Measurements from ENCODE around the gene C2orf49.

C2orf49 gene

DNA sequence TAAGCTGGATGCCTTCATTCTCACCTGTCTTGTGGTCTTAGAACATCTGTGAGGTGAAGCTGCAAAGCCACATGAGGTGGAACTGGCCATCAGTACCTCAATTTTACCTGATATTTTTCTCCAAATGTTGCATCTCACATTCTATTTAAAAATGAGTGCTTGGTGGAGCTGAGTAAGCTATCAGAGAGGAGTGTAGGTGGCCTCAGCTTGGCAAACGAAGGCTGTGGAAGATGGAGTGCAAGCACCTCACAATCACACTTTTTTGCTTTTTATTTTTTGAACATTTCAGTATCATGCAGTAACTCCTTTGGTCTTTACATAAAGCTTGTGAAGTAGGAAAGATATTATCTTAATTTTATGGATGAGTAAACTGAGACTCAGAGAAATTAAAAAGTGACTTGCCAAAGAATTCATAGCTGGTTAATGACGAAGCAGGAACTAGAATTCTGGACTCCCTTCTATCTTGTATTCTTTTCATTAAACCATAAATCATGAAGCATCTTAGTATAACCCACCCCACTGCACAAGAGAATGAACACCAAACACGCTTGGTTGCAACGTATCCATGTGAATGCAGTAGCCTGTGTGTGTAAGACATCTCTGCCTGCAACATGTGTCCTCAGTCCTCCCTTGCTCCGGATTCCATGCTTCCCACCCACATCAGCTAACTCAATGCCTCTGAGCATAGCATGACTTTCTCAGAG lies 27.2 kb downstream of the C2orf49 start:
- no peak for DNase-seq

DNA sequence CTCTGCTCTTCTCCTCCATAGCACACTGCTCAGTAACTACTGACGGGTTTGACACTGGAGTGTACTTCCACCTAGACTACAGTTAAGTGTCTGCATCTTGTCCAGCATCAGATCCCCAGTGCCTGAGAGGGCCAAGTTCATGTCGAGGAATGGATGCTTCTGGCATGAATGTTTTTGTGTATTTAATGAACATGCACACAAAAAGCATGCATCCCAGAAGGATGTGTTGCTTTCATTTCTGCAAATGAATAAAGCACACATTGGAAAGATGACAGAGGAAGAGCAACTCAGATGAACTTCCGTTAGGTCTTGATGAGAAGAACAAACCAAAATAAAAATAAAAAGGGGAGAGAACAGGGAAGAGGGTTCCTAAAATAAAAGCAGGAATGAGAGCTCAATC lies 27.9 kb downstream of the C2orf49 start:
- no peak for DNase-seq

DNA sequence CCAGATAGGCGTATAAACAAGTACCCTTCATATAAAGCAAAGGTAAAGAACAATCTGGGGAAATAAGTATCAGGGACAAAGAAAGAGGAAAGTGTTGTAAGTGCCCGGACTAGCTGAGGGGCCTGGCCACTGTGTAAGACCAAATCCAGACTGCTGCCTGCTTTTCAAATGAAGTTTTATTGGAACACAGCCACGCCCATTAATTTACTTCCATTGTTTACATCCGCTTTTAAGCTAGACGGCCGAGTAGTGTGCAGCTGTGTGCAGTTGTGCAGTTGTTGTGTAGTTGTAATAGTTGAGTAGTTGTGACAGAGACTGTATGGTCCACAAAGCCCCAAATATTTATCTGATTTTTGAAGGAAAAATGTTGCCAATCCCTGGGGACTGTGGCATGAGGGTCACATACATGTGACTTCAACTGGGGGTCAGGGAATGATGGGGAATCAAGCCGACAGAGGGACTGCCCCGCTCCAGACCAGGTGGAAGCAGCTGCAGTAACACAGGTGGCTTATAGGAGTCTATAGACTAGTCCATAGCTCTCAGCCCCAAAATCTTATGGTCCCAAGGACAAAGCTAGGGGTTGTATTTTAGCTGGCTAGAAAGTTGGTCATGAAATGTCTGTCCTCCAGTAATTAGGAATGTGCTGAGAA lies 31.5 kb downstream of the C2orf49 start:
- no peak for DNase-seq

DNA sequence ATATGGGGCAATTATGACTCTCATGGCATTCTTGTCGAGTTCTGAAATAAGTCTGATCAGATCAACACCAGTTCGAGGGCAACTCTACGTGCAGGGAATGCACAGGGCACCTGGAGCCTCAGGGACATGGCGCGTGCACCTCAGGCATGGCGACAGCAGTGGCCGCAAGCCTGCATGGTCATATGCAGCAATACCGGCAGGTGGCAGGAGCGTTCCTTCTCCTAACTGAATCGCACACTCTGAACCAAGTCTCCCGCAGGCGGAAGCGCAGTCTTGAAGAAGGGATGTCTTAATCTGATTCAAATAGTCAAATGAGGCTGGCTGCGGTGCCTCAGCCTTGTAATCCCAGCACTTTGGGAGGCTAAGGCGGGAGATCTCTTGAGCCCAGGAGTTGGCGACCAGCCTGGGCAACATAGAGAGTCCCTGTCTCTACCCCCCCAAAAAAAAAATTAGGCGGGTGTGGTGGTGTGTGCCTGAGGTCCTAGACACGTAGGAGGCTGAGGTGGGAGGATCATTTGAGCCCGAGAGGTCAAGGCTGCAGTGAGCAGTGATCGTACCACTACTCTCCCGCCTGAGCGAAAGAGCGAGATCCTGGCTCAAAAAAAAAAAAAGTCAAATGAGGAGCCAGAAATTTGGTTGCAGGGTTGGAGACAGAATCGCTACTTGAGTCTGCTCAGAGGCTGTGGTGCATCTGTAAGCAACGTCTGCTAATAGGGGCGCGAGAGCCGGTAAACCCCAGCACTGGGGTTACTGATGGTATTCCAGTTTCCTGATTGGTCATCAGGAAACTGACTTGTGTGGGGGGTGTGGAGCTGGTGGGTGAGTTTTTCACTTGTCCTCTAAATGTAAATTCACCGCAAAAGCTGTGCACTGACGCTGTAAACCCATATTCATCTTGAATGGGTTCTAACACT lies 32.7 kb downstream of the C2orf49 start:
- DNase-seq, result peak; percentile 81 to 82

DNA sequence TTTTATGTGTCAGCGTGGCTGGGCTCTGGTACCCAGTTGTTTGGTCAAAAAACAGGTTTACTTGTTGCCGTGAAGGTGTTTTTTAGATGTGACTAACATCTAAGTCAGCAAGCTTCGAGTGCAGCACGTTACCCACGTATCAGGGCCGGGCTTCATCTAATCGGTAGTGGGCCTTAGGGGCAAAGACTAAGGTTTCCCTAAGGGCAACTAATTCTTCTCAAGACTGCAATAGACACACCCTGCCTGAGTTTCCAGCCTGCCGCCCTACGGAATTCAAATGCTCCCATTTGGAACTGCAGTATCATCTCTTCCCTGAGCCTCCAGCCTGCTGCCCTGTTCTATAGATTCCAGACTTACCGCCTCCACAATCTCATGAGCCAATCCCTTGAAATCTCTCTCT lies 33.8 kb downstream of the C2orf49 start:
- no peak for DNase-seq

DNA sequence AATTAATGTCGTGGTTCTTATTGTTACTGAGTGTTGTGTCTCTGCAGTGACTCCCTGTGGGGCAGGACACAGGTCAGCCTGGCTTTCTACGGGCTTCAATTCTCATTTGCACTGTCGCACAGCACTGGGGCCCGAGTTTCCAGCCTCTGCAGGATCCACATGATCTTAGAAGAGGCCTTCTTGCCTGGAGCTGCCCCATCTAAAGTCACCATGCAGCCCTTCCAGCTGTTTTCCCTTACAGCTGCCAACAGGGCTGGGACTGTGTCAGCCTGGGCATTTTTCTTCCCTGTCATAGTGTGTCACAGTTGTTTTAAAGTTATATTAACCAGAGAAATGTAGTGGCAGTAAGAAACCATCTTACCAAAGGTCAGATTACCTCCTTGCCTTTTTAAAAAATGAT lies 34.5 kb downstream of the C2orf49 start:
- DNase-seq, result no peak

DNA sequence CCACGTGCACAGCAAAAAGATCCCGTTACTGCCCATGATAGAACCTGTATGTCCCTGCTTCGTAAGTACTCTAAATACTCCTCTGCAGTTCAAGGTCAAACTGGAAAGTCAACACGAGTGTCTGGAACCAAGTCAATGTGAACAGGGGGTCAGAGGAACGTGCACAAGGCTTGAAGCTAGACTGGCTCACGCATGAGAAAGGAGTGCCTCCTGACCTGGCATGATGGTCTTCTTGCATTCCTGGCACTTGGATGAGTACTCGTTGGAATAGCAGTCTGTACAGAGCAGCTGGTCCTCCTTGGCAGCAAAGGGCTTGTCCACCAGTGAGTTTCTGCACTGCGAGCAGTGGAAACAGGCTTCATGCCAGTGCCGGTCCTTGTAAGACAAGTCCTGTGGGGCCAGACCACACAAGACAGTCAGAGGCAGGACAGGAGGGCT lies 36.0 kb downstream of the C2orf49 start:
- no peak for DNase-seq

DNA sequence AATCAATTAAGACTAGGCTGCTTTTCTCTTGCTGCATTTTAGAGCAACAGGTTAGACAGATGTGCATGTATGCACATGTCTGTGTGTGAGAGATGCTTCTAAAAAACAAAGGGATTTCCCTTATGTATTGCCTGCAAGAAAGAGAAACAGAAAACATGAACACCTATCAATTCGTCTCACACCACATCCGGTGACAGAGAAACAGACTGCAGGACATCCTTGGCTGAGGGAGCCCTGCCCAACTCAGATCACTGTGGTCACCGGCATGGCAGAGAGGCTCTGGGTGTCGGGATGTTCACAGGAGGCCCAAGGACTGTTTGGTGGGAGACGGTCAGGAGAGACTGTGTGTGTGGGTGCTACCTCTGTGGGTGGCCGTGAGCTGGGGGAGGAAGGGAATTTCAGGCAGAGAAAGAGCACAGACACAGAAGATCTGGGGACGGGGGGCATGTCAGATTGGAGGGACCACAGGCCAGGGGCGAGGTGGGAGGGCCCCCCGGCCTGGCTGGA lies 36.6 kb downstream of the C2orf49 start:
- DNase-seq, result no peak

DNA sequence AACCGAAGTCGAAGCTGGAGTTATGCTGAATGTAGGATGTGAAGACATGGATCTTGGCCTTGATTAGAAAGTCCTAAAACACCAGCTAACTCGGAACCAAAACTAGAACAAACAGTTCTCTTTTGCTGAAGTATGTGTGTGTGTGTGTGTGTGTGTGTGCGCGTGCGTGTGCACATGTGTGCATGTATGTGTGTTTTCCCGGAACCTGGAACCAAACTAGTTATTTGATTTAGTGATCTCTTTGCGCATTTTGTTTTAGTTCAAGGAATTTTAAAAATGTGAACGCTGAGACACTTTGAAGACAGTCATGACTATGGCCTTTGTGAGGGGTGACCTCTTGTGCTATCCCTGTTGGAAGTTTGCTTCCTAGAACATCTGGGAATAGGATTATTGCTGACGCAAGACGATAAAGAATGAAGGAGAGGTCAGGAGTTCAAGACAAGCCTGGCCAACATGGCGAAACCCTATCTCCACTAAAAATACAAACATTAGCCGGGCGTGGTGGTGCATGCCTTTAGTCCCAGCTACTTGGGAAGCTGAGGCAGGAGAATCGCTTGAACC lies 37.7 kb downstream of the C2orf49 start:
- no peak for DNase-seq

DNA sequence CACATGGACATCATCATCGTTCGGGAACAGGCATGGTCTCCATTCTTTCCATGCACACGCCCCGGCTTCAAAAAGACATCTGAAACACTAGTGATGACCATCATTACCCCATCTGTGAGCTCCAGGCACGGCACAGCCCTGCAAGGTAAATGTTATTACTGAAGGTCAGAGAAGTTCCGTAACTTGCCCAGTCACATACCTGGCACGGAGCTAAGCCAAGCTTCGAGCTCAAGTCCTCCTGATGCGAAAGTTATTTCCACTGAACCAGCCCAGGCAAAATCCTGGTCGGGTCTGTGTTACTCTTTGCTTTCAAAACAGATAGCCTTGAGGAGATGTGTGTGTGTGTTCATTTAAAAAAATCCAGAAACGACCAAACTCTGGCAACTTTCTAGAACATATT lies 38.7 kb downstream of the C2orf49 start:
- DNase-seq, result no peak

DNA sequence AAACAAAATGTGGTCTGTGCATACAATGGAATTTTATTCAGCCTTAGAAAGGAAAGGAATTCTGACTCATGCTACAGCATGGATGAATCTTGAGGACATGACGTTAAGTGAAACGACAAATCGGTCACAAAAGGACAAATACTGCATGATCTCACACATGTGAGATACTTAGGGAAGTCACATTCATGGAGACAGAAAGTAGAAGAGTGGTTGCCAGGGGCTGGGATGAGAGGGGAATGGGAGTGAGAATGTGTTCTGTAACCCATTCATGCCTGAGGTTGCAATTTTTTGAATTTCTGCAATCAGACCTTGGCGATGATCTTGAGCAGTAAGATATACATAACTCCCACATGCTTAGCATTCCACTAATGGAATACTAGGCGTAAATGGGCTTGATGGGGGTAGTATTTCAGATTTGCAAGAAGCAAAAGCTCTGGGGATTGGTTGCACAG lies 39.5 kb downstream of the C2orf49 start:
- DNase-seq, result no peak

DNA sequence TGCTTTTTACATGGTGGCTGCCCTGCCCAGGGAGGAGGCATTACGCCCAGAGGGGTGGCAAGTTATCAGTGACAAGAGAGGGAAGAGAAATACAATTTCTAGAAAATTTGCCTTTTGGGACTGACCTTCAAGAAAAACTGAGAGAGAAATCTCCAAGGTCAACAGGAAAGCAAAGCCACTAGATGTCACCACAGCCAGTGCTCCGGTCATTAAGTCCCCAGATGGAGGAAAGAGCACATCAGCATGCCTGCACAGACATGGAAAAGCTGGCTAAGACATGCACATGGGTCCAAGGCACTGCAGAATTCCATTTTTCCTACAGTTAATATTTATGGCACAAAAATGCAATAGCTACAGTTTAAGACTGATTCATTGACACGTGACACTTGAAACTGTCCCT lies 40.5 kb downstream of the C2orf49 start:
- no peak for DNase-seq

DNA sequence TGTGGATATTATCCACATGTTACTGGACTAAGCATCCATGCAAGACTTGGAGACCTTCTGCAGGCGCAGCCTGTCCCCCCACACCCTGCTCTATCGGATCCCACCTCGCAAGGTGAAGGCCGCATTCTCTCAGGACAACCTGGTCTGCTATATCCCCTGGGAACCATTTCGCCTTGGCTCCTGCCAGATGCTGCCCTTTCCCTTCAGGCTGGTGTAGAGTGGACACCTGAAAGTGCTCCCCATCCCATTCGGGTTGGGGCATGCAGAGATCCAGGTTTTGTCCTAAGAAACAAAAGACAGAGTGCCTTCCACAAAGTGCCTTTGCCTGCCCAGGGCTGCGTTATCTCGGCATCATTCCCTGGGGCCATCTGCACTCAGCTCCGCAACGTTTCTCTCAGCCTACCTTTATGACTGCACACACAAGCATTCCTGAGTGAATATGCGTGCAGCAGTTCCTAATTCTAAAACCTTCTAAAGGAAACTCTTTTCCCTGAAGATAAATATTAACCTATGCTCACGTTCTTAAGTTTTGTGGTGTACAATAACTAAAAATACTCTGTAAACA lies 41.0 kb downstream of the C2orf49 start:
- no peak for DNase-seq

DNA sequence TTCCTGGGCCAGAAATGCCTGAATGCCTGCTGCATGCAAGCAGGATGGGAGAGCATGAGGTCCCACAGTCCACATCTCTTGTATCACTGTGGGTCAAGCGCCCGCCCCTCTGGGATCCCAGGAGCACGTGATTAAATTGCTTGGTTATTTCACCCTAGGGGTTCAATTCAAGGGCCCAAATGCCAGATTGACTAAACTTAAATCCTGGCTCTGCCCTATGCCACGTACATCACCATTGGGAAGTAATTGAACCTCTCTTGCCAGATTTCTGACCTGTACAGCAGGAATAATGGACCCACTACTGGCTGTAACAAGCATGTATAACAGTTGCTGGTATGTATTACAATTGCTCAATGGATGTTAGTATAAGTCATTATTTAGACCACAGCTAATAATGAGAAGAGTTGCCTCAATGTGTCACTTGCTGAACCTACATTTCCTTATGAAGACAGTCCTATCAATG lies 41.6 kb downstream of the C2orf49 start:
- DNase-seq, result no peak

DNA sequence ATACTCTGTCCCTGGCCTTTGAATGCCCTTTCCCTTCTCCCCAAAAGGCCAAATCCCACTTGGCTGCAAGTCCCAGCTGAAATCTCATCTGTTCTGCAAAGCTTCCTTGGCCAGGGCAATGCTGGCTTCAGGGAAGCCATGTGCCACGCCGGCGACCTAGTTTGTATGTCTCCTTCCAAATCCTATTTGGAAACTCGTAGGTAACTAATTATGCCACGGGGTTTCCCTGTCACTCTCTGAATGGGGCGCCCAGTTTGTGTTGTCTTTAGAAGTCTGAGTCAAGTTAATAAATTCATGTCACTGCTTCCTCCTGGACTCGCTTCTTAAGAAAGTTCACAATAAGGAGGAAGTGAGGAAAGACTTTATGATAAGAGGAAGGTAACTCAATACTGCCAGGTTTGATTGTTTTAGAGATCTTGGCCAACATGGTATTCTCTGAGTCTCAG lies 42.4 kb downstream of the C2orf49 start:
- no peak for DNase-seq

DNA sequence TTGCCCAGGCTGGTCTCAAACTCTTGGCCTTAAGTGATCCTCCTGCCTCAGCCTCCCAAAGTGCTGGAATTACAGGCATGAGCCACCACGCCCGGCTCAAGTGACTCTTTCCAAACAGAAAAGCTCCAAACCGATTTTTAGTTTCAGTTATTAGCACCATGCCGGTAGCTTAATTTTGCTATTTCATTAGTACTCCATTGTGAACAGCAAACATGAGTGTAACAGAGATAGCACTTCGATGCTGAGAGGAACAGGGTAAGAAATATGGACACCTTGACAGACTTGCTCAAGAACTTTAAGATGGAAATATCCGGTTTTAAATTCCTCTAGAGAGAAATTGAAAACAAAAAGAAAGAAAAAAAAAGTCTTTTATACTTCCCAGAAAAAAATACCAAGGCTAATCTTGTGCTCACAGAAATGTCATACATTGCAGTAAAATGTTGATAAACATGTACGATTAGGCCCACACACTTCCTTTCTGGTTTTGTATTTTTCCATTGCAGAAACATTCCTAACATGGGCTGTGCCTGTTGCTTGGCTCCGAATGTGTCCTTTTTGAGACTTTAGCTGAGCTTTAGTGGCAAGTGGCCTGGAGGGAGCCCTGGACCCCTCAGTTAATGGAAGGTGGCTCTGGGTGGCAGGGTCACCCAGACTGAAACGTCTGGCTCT lies 43.2 kb downstream of the C2orf49 start:
- DNase-seq, result no peak

DNA sequence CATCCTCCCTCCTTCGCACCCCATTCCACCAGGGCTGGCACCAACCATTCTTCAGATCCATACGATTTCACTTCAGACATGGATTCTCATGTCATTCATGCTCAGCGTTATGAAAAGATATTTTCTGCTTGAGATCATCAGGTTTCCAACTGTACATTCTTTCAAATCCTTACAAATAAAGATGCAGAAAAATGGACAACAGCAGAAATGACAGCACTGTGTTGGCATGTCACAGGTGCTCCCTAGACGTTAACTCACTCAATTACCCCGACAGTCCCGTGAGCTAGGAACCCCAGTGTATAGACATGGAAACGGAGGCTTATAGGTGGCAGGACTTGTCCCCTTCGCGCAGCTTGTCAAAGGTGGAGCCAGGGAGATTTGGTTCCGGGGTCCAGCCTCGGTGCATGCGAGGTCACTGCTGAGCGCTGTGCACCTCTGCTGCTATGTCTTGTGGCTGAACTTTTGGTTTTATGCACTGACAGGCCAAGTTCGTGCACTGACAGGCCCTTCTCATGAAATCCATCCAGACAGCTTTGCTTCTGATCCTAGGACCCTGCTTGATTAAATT lies 43.8 kb downstream of the C2orf49 start:
- no peak for DNase-seq

DNA sequence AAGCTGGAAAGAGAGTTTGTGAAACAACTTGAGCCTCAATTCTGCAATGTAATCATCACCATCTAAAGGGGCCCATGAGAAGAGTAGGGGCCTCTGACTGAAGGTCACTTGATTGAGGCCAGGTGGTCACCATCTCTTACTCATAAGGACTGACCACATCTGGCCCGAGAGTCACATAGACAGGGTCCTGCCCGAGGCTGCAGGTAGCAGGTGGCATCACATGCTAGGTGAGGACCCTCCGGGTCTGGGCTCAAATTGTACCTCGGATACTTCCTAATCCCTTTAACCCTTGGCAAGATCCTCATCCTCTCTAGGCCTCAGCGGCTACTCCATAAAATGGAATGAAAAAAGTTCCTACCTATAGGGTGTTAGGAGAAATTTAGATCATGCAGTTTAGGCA lies 44.8 kb downstream of the C2orf49 start:
- DNase-seq, result no peak

DNA sequence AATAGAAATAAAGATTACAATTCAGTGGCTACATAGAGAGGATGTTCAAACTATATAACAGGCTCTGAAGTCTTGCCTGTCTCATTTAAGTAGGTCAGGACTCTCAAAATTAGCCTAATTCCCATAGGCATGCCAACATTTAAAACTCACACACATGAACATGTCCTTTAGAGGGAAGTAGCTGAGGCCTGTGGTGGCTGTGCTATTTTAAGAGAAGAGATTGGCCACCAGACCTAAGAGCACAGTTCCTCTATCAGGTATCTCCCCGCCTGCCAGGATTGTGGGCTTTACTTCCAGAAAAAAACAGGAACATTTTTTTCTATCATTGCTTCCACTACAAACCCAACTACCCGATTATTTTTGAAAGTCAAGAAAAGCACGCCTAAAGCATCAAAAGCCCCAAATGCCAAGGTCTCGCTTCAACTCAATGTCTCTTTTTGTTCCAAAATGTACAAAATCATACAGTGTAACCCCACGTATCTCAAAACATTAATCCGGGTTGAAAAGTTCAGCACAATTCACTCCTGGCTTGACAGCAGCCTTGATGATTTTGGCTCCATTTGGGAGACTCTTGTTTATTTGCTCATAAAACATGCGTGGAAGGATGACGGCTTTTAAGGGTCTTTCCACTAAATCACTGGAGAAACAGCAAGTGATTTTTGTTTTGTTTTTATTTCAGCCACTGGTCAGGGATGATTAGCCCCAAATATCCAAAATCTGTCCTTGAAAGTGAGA lies 46.3 kb downstream of the C2orf49 start:
- DNase-seq, result no peak

DNA sequence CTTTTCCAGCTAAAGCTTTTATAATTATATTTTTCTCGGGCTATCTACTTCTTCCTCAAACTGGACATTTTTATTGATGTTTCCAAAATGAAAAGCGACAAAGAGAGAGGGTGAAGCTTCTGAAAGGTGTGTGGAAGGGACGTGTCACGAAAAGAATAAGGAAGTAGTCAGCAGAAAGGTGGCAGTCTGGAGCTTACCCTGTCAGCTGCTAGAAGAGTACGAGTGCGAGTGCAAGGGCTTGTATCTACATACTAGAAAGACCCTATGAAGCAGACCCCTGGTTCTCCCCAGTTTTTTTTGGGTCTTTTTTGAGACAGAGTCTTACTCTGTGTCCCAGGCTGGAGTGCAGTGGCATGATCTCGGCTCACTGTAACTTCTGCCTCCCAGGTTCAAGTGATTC lies 46.9 kb downstream of the C2orf49 start:
- no peak for DNase-seq

DNA sequence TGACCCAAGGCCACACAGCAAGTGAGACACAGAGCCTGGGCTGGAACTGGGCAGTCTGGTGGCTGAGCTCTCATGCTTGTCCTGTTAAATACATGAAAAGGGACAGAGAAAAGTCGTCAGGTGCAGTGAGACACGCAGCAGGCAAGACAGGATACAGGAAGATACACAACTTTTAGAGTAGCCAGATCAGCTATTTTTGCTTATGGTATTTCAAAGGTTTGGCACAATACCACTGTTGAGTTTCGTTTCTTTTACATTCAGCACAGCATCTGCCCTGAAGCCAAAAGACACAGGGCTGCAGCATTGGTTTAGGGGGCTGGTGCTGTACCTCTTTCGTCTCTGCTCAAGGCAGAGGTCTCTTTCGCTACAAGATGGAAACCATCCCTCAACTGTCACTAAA lies 47.5 kb downstream of the C2orf49 start:
- DNase-seq, result no peak

Measured in stimulated activated CD4-positive, alpha-beta T cell treated with anti-CD3 and anti-CD28 coated beads, Interleukin-4, amount 100 ng/mL, for 4 hours (primary cell).